Testis (tissue), 2 donors: ENCODE data around the gene ANAPC1.
"Not testable (repeated sequence)": the region's sequence is repeated elsewhere in the genome, so short reads cannot be mapped to it uniquely, and the experiment has no call there.

Experiments used
- CTCF ChIP-seq, 3 experiments: fragments of 450-650 bp in 2 of 3; fragments of 200-600 bp in 1 of 3; sonication (generic) in 1 of 3; IDR thresholded peaks; one replicate each; pipeline ENCODE4 v1.5.1; 2016 to 2019; ENCODE audit warnings: antibody characterized with exemption in 3 of 3, mild to moderate bottlenecking in 2 of 3, moderate library complexity in 1 of 3
- POLR2A ChIP-seq: fragments of 450-650 bp; IDR thresholded peaks from one replicate; pipeline ENCODE4 v1.6.1; 2017; ENCODE audit warnings: antibody characterized with exemption, mild to moderate bottlenecking, moderate library complexity

GRCh38 chr2:111760697-111761284, 123.2 kb downstream of the ANAPC1 start:
- not testable (repeated sequence) for TF ChIP-seq CTCF (IDR thresholded peaks at IDR 0.05); POLR2A
